NT2/D1 (cell line): ENCODE measurements around the gene ZNF629.

Experiments
- SUZ12 ChIP-seq: IDR thresholded peaks from 2 replicates; pipeline ENCODE4 v1.6.1; 2011; ENCODE audit not compliant: insufficient read length, insufficient read depth; ENCODE audit errors: extremely low read depth
- ZNF274 ChIP-seq: IDR thresholded peaks from 2 replicates; pipeline ENCODE4 v1.6.1; 2011; ENCODE audit warnings: mild to moderate bottlenecking, low read depth, low read length

DNA sequence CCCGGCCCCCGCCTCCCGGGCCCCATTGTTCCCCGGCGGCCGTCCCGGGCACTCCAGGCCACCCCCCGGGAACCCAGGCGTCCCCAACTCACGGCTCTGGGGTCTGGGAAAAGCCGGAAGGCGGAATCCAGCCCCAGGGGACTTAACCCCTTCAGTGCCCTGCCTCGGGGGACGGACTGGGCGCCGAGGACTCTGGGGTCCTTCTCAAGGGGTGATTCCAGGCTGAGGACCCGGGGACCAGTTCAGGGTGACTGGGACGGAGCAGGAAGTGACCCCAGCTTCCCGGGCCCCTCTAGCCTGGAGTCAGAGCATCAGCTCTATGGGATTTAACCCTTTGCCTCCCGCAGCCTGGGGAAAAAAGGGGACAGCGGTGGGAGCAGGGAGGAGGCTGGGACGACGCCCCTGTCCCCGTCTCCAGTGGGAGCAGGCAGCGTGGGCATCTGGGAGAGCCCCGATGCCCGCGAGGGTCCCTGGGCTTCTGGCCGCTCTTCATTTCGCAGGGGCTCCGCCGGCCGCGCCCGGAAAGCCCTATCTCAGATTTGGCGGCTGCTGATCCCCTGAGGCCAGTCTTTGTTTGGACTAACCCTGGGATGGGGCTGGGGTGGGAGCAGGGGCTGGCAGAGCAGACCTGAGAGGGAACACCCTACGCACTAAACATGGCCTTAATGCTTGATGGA, at the start of gene ZNF629:
- no peak for TF ChIP-seq ZNF274
- TF ChIP-seq SUZ12 = no peak
